ENCODE data around the gene OR2C1.

DNA sequence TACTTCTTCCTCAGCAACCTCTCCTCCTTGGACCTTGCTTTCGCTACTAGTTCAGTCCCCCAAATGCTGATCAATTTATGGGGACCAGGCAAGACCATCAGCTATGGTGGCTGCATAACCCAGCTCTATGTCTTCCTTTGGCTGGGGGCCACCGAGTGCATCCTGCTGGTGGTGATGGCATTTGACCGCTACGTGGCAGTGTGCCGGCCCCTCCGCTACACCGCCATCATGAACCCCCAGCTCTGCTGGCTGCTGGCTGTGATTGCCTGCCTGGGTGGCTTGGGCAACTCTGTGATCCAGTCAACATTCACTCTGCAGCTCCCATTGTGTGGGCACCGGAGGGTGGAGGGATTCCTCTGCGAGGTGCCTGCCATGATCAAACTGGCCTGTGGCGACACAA is 429 bp downstream of the OR2C1 start:
- TF ChIP-seq REST (IDR thresholded peaks at IDR 0.05; ENCODE audit: insufficient read depth in 1 of 2, low read depth in 2 of 2, low read length in 1 of 2) (no peak), CTCF (IDR thresholded peaks at IDR 0.05) (no peak), SIN3A (IDR thresholded peaks at IDR 0.05; ENCODE audit: borderline replicate concordance, insufficient read depth, low read depth, low read length) (no peak)

Measured in Panc1 (cell line).